DND-41 (cell line): Measurements from ENCODE around the gene APOC3.

Experiments used
- ATAC-seq: fragments of 200-7000 bp; cut with Tn5 transposase; 3 replicates; pipeline ENCODE4 v1.9.1; 2021; ENCODE audit warnings: low read depth; ENCODE audit not compliant: insufficient read depth
- DNase-seq: peaks from one replicate; pipeline ENCODE4 v3.0.0-alpha.2; 2020
- H2AFZ ChIP-seq: 2 replicates; pipeline ENCODE4 v1.6.0; 2012; ENCODE audit warnings: low read depth, low read length
- H3K27ac ChIP-seq: 2 replicates; pipeline ENCODE4 v1.5.1; 2012; ENCODE audit warnings: low read length, inconsistent platforms
- H3K27me3 ChIP-seq: fragments of 200-600 bp; sonication (generic); 2 replicates; pipeline ENCODE4 v1.6.0; 2012; ENCODE audit warnings: low read length, mild to moderate bottlenecking, inconsistent platforms; ENCODE audit not compliant: insufficient read depth, poor library complexity
- H3K36me3 ChIP-seq: 2 replicates; pipeline ENCODE4 v1.5.1; 2012; ENCODE audit warnings: low read length, inconsistent platforms; ENCODE audit not compliant: insufficient read depth
- H3K4me1 ChIP-seq: 2 replicates; pipeline ENCODE4 v1.5.1; 2012; ENCODE audit warnings: mild to moderate bottlenecking, low read length; ENCODE audit not compliant: insufficient read depth
- H3K4me2 ChIP-seq: 2 replicates; pipeline ENCODE4 v1.6.0; 2012; ENCODE audit warnings: mild to moderate bottlenecking, moderate library complexity, low read length, inconsistent platforms; ENCODE audit not compliant: insufficient read depth
- H3K4me3 ChIP-seq, 2 experiments: fragments of 200-600 bp in 1 of 2; shearing (Covaris generic) in 1 of 2; 2 replicates each; pipeline ENCODE4 v1.5.1; 2012 to 2016; ENCODE audit warnings: inconsistent platforms in 2 of 2, low read length in 2 of 2, mild to moderate bottlenecking in 2 of 2, low read depth in 1 of 2, moderate library complexity in 1 of 2
- H3K79me2 ChIP-seq: 2 replicates; pipeline ENCODE4 v1.6.0; 2012; ENCODE audit warnings: low read length, inconsistent platforms; ENCODE audit not compliant: insufficient read depth
- H3K9ac ChIP-seq: 2 replicates; pipeline ENCODE4 v1.6.0; 2012; ENCODE audit warnings: low read depth, mild to moderate bottlenecking, inconsistent platforms, low read length, moderate library complexity
- H3K9me3 ChIP-seq: 2 replicates; pipeline ENCODE4 v1.5.1; 2012; ENCODE audit warnings: low read length, moderate library complexity, mild to moderate bottlenecking, inconsistent platforms; ENCODE audit not compliant: insufficient read depth, severe bottlenecking
- H4K20me1 ChIP-seq: 2 replicates; pipeline ENCODE4 v1.6.0; 2012; ENCODE audit warnings: low read length; ENCODE audit not compliant: insufficient read depth
- EZH2 ChIP-seq: IDR thresholded peaks from 3 replicates; pipeline ENCODE4 v1.6.1; 2012; ENCODE audit warnings: borderline replicate concordance, low read depth, mild to moderate bottlenecking, moderate library complexity, low read length, inconsistent platforms; ENCODE audit not compliant: severe bottlenecking
- TF ChIP-seq, protein P1 (sequence below): IDR thresholded peaks from 2 replicates; pipeline ENCODE4 v1.5.1; 2012; ENCODE audit warnings: borderline replicate concordance, low read length, moderate library complexity, mild to moderate bottlenecking; ENCODE audit not compliant: poor library complexity, severe bottlenecking; ENCODE audit errors: extremely low read depth

The APOC3 gene

DNA sequence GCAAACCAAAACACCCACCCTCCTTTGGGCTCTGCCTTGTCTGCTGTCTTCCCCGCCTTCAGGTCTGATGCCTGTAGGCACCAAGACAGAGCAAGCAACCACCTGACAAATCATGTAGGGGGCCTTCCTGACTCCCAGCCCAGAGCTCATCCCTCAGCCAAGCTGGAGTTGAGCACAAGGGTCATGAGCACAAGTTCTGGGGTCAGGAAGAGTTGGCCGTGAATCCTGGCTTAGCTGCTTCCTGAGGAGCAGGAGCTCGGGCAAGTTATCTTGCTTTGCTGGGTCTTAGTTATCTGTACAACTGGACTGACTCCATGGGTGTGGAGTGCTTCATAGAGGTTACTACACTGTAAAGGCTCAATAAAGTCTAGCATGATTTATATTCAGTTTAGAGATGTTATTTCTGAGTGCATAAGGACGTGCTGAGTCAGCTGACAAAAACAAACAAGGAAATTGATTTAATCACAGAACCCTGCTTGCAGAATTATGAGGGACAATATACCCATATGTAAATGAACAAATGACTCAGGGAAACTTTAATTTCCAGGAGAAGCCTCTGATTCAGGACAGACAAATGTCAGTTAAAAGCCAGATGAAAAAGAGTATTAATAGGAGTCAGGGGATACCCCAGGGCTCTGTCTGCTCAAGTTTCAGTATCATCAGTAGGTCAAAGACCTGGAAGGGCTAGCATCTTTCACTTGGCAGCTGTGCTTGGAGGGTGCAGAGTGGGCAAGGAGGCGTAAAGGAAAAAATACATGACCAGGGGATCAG lies 22.7 kb downstream of the APOC3 start:
- TF ChIP-seq EZH2: no peak
- TF ChIP-seq, protein P1, sequence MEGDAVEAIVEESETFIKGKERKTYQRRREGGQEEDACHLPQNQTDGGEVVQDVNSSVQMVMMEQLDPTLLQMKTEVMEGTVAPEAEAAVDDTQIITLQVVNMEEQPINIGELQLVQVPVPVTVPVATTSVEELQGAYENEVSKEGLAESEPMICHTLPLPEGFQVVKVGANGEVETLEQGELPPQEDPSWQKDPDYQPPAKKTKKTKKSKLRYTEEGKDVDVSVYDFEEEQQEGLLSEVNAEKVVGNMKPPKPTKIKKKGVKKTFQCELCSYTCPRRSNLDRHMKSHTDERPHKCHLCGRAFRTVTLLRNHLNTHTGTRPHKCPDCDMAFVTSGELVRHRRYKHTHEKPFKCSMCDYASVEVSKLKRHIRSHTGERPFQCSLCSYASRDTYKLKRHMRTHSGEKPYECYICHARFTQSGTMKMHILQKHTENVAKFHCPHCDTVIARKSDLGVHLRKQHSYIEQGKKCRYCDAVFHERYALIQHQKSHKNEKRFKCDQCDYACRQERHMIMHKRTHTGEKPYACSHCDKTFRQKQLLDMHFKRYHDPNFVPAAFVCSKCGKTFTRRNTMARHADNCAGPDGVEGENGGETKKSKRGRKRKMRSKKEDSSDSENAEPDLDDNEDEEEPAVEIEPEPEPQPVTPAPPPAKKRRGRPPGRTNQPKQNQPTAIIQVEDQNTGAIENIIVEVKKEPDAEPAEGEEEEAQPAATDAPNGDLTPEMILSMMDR: no peak
- Histone ChIP-seq H3K79me2 (no peaks in the 10 kb centered on the region), H3K4me3 (peak overlapping the region in 1 of 2 experiments; percentile 34; a peak in 1 of 4 replicates), H3K4me2 (peak overlapping the region; percentile 62), H3K9me3 (no peaks in the 10 kb centered on the region), H3K36me3 (peaks cover 15% of the 10 kb centered on the region), H3K4me1 (peaks cover 60% of the 10 kb centered on the region), H3K27ac (peak overlapping the region; percentile 91), H3K9ac (peak overlapping the region; percentile 47), H3K27me3 (no peaks in the 10 kb centered on the region), H4K20me1 (no peaks in the 10 kb centered on the region), H2AFZ (peak overlapping the region; percentile 52)
- ATAC-seq (peak; percentile 44), DNase-seq (peak; percentile 67)

GRCh38 chr11:116853461-116854073 lies 23.9 kb downstream of the APOC3 start:
- Histone ChIP-seq H3K4me2 (peak overlapping the region; percentile 62), H3K4me1 (peaks cover 60% of the 10 kb centered on the region), H3K9ac (peak overlapping the region; percentile 47), H3K27me3 (no peaks in the 10 kb centered on the region), H3K36me3 (peaks cover 22% of the 10 kb centered on the region), H3K9me3 (no peaks in the 10 kb centered on the region), H3K27ac (peak overlapping the region; percentile 91), H3K4me3 (peak overlapping the region in 1 of 2 experiments; percentile 34; a peak in 2 of 4 replicates), H4K20me1 (no peaks in the 10 kb centered on the region), H2AFZ (peak overlapping the region; percentile 49), H3K79me2 (no peaks in the 10 kb centered on the region)
- TF ChIP-seq EZH2: no peak
- TF ChIP-seq, protein P1: no peak
- peak; percentile 90 for ATAC-seq
- peak; percentile 83 for DNase-seq

- ATAC-seq (no peak), DNase-seq (no peak)
- no peak overlapping the region for H3K4me3 ChIP-seq
- H2AFZ ChIP-seq: no peak overlapping the region
- H3K27ac ChIP-seq: peak overlapping the region; percentile 53
- peaks cover 50% of the 10 kb centered on the region for H3K4me1 ChIP-seq
- H3K9ac ChIP-seq: no peak overlapping the region
- H3K9me3 ChIP-seq: no peaks in the 10 kb centered on the region
- no peaks in the 10 kb centered on the region for H3K79me2 ChIP-seq
- H3K36me3 ChIP-seq: peaks cover 21% of the 10 kb centered on the region
- H4K20me1 ChIP-seq: no peaks in the 10 kb centered on the region
- H3K4me2 ChIP-seq: no peak overlapping the region
- TF ChIP-seq, protein P1: no peak
- no peak for TF ChIP-seq EZH2
- no peaks in the 10 kb centered on the region for H3K27me3 ChIP-seq
These were observed 25.7 kb downstream of the APOC3 start for GRCh38 chr11:116855413-116855812.
